Measurements from ENCODE around the gene ERG.

GRCh38 chr21:38383411-38384237 is 114.7 kb downstream of the ERG start:
- TF ChIP-seq, protein P1, sequence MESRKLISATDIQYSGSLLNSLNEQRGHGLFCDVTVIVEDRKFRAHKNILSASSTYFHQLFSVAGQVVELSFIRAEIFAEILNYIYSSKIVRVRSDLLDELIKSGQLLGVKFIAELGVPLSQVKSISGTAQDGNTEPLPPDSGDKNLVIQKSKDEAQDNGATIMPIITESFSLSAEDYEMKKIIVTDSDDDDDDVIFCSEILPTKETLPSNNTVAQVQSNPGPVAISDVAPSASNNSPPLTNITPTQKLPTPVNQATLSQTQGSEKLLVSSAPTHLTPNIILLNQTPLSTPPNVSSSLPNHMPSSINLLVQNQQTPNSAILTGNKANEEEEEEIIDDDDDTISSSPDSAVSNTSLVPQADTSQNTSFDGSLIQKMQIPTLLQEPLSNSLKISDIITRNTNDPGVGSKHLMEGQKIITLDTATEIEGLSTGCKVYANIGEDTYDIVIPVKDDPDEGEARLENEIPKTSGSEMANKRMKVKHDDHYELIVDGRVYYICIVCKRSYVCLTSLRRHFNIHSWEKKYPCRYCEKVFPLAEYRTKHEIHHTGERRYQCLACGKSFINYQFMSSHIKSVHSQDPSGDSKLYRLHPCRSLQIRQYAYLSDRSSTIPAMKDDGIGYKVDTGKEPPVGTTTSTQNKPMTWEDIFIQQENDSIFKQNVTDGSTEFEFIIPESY (IDR thresholded peaks at IDR 0.05): no peak
- TF ChIP-seq, protein P2, sequence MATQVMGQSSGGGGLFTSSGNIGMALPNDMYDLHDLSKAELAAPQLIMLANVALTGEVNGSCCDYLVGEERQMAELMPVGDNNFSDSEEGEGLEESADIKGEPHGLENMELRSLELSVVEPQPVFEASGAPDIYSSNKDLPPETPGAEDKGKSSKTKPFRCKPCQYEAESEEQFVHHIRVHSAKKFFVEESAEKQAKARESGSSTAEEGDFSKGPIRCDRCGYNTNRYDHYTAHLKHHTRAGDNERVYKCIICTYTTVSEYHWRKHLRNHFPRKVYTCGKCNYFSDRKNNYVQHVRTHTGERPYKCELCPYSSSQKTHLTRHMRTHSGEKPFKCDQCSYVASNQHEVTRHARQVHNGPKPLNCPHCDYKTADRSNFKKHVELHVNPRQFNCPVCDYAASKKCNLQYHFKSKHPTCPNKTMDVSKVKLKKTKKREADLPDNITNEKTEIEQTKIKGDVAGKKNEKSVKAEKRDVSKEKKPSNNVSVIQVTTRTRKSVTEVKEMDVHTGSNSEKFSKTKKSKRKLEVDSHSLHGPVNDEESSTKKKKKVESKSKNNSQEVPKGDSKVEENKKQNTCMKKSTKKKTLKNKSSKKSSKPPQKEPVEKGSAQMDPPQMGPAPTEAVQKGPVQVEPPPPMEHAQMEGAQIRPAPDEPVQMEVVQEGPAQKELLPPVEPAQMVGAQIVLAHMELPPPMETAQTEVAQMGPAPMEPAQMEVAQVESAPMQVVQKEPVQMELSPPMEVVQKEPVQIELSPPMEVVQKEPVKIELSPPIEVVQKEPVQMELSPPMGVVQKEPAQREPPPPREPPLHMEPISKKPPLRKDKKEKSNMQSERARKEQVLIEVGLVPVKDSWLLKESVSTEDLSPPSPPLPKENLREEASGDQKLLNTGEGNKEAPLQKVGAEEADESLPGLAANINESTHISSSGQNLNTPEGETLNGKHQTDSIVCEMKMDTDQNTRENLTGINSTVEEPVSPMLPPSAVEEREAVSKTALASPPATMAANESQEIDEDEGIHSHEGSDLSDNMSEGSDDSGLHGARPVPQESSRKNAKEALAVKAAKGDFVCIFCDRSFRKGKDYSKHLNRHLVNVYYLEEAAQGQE (IDR thresholded peaks at IDR 0.05): no peak
- TF ChIP-seq ATF3 (IDR thresholded peaks at IDR 0.05): no peak
